HG03175 (cell line): ENCODE data around the gene TMEM250.
"Not testable (repeated sequence)": the region's sequence is repeated elsewhere in the genome, so short reads cannot be mapped to it uniquely, and the experiment has no call there.

Experiments
- ATAC-seq: cut with Tn5 transposase; IDR thresholded peaks from one replicate; pipeline ENCODE4 v1.9.1; 2021; ENCODE audit warnings: mild to moderate bottlenecking, moderate library complexity; ENCODE audit not compliant: unreplicated experiment

Gene TMEM250

GRCh38 chr9:136118320-136119060 lies at the start of gene TMEM250:
Gene TMEM250 (minus strand): TSS chr9:136118875. CDS start chr9:136116900, 1,975 bp downstream.
- peak; percentile 79 for ATAC-seq

- ATAC-seq, result no peak
Measured at GRCh38 chr9:136163248-136163850, 44.7 kb upstream of the TMEM250 start.

- no peak for ATAC-seq
Measured at GRCh38 chr9:136160995-136161610, 42.4 kb upstream of the TMEM250 start.

GRCh38 chr9:136160381-136160841 lies 41.7 kb upstream of the TMEM250 start:
- ATAC-seq, result no peak

- no peak for ATAC-seq
Measured at GRCh38 chr9:136159851-136160250, 41.2 kb upstream of the TMEM250 start.

- no peak for ATAC-seq
Measured at GRCh38 chr9:136157477-136158265, 39.0 kb upstream of the TMEM250 start.

- ATAC-seq, result no peak
Measured at GRCh38 chr9:136156209-136157120, 37.8 kb upstream of the TMEM250 start.

- no peak for ATAC-seq
Measured at GRCh38 chr9:136155576-136155975, 36.9 kb upstream of the TMEM250 start.

GRCh38 chr9:136154943-136155342 lies 36.3 kb upstream of the TMEM250 start:
- no peak for ATAC-seq

GRCh38 chr9:136153381-136154065 lies 34.8 kb upstream of the TMEM250 start:
- ATAC-seq, result no peak

- ATAC-seq, result no peak
Measured at GRCh38 chr9:136152931-136153330, 34.3 kb upstream of the TMEM250 start.

GRCh38 chr9:136152543-136152866 lies 33.8 kb upstream of the TMEM250 start:
- no peak for ATAC-seq

GRCh38 chr9:136151848-136152542 lies 33.3 kb upstream of the TMEM250 start:
- ATAC-seq, result no peak

- no peak for ATAC-seq
Measured at GRCh38 chr9:136151214-136151804, 32.6 kb upstream of the TMEM250 start.

- not testable (repeated sequence) for ATAC-seq
Measured at GRCh38 chr9:136150664-136151213, 32.1 kb upstream of the TMEM250 start.

- no peak for ATAC-seq
Measured at GRCh38 chr9:136149853-136150252, 31.2 kb upstream of the TMEM250 start.

GRCh38 chr9:136149337-136149736 lies 30.7 kb upstream of the TMEM250 start:
- ATAC-seq, result no peak

- no peak for ATAC-seq
Measured at GRCh38 chr9:136148766-136149165, 30.1 kb upstream of the TMEM250 start.
